Sigmoid colon (tissue), 4 donors: ENCODE data around the gene IMPA2.

ENCODE experiments used
- POLR2A ChIP-seq, 2 donors: fragments of 450-650 bp; IDR thresholded peaks; one replicate each; pipeline ENCODE4 v1.6.1; 2016; ENCODE audit warnings: antibody characterized with exemption in 2 of 2, mild to moderate bottlenecking in 2 of 2, moderate library complexity in 2 of 2
- POLR2AphosphoS5 ChIP-seq, 4 donors: sonication (generic); formaldehyde crosslinking; IDR thresholded peaks; one replicate each; pipeline ENCODE4 v1.6.1; 2017; ENCODE audit warnings: antibody characterized with exemption in 4 of 4
- TF ChIP-seq, protein P1 (sequence below), 4 experiments: fragments of 450-650 bp in 3 of 4; fragments of 200-600 bp in 1 of 4; IDR thresholded peaks; one replicate each; pipeline ENCODE4 v1.5.1; 2016 to 2019; ENCODE audit warnings: antibody characterized with exemption in 4 of 4, mild to moderate bottlenecking in 3 of 4, moderate library complexity in 2 of 4

DNA sequence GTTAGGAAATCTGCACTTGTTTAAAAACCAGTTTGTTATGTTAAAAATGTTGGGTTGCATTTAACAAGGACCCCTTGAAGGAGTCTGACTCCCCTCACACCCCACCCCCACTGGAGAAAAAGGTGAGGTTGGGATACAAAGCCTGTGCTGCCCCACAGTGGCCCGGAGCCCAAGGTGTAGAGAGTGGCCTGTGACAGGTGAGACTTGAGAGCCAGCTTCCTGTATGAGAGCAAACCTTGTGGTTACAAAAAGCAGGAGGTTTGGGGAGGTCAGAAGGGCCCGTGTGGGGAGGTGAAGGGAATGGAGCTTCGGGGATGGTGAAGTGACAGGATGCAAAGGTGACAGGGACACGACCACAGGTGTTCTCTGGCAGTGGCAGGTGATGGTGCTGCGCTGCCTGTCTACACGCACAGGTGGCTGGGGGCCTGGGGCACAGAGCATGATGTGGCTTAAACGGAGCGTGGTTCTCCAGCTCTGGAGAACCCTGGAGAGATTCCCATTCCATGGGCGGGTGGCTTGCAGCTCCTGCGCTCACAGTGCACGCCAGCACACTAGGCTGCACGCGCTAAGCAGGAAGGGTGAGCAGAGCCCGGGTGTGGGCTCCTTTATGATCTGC lies 29.0 kb downstream of the IMPA2 start:
- no peak for TF ChIP-seq POLR2AphosphoS5 (IDR thresholded peaks at IDR 0.05)
- TF ChIP-seq, protein P1, sequence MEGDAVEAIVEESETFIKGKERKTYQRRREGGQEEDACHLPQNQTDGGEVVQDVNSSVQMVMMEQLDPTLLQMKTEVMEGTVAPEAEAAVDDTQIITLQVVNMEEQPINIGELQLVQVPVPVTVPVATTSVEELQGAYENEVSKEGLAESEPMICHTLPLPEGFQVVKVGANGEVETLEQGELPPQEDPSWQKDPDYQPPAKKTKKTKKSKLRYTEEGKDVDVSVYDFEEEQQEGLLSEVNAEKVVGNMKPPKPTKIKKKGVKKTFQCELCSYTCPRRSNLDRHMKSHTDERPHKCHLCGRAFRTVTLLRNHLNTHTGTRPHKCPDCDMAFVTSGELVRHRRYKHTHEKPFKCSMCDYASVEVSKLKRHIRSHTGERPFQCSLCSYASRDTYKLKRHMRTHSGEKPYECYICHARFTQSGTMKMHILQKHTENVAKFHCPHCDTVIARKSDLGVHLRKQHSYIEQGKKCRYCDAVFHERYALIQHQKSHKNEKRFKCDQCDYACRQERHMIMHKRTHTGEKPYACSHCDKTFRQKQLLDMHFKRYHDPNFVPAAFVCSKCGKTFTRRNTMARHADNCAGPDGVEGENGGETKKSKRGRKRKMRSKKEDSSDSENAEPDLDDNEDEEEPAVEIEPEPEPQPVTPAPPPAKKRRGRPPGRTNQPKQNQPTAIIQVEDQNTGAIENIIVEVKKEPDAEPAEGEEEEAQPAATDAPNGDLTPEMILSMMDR (IDR thresholded peaks at IDR 0.05): no peak
- no peak for TF ChIP-seq POLR2A (IDR thresholded peaks at IDR 0.05)
